Measurements from ENCODE around the gene HERC2. TPM values are rescaled to one million over a fixed set of nuclear protein-coding genes. Genes with fewer than 3 reads are reported as not detected.

The HERC2 gene
- total and polyA plus RNA-seq, 12 donors, result 24.9 to 63.0 (median 52.1) TPM

DNA sequence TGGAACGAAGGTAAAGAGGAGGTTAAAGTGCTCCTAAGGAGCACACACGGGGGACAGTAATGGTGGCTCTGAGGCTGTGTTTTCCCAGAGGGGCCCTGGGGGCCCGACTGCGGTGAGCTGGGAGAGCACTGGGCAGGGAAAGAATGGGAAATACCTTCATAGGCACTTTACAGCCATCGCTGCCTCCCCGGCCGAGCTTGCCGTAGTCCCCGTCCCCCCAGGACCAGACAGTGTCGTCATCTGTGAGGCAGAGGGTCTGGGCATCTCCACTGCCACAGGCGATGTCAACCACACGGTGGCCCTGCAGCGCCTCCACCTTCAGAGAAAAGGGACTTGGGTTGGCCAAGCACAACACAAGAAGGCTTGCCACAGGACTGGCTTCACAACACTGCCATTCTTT, 190.0 kb downstream of the HERC2 start:
- peak in 1 of 7 donors; percentile 46 for DNase-seq
- no peaks in the 10 kb centered on the region for H3K9me3 ChIP-seq (replicated peaks in 1 of 3)
- TF ChIP-seq POLR2A (IDR thresholded peaks at IDR 0.05), result no peak
- TF ChIP-seq, protein P1, sequence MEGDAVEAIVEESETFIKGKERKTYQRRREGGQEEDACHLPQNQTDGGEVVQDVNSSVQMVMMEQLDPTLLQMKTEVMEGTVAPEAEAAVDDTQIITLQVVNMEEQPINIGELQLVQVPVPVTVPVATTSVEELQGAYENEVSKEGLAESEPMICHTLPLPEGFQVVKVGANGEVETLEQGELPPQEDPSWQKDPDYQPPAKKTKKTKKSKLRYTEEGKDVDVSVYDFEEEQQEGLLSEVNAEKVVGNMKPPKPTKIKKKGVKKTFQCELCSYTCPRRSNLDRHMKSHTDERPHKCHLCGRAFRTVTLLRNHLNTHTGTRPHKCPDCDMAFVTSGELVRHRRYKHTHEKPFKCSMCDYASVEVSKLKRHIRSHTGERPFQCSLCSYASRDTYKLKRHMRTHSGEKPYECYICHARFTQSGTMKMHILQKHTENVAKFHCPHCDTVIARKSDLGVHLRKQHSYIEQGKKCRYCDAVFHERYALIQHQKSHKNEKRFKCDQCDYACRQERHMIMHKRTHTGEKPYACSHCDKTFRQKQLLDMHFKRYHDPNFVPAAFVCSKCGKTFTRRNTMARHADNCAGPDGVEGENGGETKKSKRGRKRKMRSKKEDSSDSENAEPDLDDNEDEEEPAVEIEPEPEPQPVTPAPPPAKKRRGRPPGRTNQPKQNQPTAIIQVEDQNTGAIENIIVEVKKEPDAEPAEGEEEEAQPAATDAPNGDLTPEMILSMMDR (IDR thresholded peaks at IDR 0.05), result no peak
- H3K36me3 ChIP-seq (replicated peaks in 1 of 2), result peaks cover 0 to 28% of the 10 kb centered on the region in 2 donors
- no peak overlapping the region for H3K4me3 ChIP-seq
- no peak overlapping the region for H3K27ac ChIP-seq
- intact Hi-C loops (cut with DNase I), result no loop called here
- 88 to 90% (median 89%) methylated on average over 13 of the region's 13 CpGs for WGBS, 4 donors
- H3K4me1 ChIP-seq (replicated peaks in 1 of 2), result peaks cover 10 to 18% of the 10 kb centered on the region in 2 donors
- H3K27me3 ChIP-seq, result no peaks in the 10 kb centered on the region

DNA sequence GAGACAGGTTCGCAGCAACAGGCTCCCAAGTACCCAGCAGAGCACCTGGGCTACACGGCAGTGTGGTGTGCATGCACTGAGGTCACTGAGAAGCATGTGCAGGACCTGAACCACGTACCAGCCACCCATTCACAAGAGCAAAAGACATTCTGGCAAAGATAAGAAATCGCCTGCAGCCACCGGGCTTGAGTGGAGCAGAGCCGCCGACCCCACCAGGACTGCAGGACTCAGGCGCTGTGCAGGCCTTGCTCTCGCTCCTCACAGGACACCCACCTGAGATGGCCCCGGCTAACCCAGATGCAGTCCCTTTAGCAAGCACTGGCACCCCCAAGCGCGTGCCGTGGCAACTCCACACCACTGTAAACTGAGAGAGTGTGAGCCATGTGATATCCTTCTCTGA, 190.6 kb downstream of the HERC2 start:
- no peak overlapping the region for H3K27ac ChIP-seq
- peaks cover 0 to 28% of the 10 kb centered on the region in 2 donors for H3K36me3 ChIP-seq (replicated peaks in 1 of 2)
- TF ChIP-seq POLR2A (IDR thresholded peaks at IDR 0.05), result no peak
- TF ChIP-seq, protein P1 (IDR thresholded peaks at IDR 0.05), result no peak
- no peak overlapping the region for H3K4me3 ChIP-seq
- DNase-seq, result peak in 1 of 7 donors; percentile 46
- intact Hi-C loops (cut with DNase I), result no loop called here
- no peaks in the 10 kb centered on the region for H3K27me3 ChIP-seq
- no peaks in the 10 kb centered on the region for H3K9me3 ChIP-seq (replicated peaks in 1 of 3)
- H3K4me1 ChIP-seq (replicated peaks in 1 of 2), result peaks cover 10 to 18% of the 10 kb centered on the region in 2 donors
- WGBS, 4 donors, result 80 to 98% (median 95%) methylated on average over 1 to 13 of the region's 13 CpGs

DNA sequence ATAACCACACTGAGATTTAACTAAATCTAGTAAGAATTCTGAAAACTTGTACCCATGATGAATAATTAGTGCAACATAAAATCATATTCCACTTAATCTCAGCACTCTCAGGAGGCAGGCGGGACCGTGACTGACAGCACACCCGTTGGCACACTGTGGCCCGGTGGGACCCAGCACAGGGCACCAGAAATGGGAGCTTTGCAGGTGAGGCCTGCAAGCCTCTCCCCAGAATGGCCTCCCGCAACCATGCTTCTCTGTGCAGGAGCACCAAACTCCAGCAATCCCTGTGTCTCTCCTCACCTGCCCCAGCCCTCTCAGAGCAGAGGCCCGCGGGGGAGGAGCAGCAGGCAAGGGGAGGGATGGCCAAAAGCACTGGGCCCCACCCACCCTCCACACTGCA, 191.3 kb downstream of the HERC2 start:
- no peak for DNase-seq
- 93 to 98% (median 97%) methylated on average over 5 to 7 of the region's 7 CpGs for WGBS, 4 donors
- TF ChIP-seq POLR2A (IDR thresholded peaks at IDR 0.05), result no peak
- TF ChIP-seq, protein P1 (IDR thresholded peaks at IDR 0.05), result no peak

DNA sequence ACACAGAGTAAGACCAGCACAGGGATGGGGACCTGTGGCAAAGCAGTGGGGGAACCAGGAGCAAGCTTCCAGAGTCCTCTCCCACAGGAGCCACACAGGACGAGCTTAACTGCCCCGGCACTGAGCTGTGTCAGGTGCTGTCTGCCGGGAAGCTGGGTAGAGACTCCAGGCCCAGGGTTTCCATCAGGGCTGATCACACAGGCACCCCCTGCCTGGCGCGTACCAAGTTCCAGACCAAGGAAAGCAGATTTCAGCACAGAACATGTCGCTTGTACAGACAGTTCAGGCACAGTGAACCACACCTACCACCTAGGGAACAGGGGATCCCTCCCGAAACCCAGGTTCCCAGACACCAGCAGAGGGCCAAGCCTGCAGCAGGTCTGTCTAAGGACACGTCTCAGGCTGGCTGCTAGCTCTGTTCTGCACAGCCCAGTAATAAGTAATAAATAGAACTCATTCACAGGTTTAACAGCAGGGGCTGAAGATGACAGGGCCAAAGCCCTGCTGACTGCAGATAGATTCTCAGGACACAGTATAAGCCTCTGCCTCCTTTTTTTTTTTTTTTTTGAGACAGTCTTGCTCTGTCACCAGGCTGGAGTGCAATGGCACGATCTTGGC, 192.6 kb downstream of the HERC2 start:
- 86 to 96% (median 95%) methylated on average over 2 to 9 of the region's 9 CpGs for WGBS, 4 donors
- Histone ChIP-seq H3K36me3 (replicated peaks in 1 of 2) (peaks cover 0 to 34% of the 10 kb centered on the region in 2 donors), H3K27me3 (no peaks in the 10 kb centered on the region), H3K4me1 (replicated peaks in 1 of 2) (peaks cover 10 to 18% of the 10 kb centered on the region in 2 donors), H3K27ac (no peak overlapping the region), H3K4me3 (no peak overlapping the region), H3K9me3 (replicated peaks in 1 of 3) (no peaks in the 10 kb centered on the region)
- DNase-seq, result no peak
- no peak for TF ChIP-seq POLR2A (IDR thresholded peaks at IDR 0.05)
- TF ChIP-seq, protein P1 (IDR thresholded peaks at IDR 0.05), result no peak
- intact Hi-C loops (cut with DNase I), result no loop called here

More for the DNA sequence above, 191.3 kb downstream of the HERC2 start:
- no peaks in the 10 kb centered on the region for H3K9me3 ChIP-seq (replicated peaks in 1 of 3)
- peaks cover 10 to 18% of the 10 kb centered on the region in 2 donors for H3K4me1 ChIP-seq (replicated peaks in 1 of 2)
- H3K4me3 ChIP-seq, result no peak overlapping the region
- intact Hi-C loops (cut with DNase I), result no loop called here
- H3K27me3 ChIP-seq, result no peaks in the 10 kb centered on the region
- H3K27ac ChIP-seq, result no peak overlapping the region
- peaks cover 0 to 28% of the 10 kb centered on the region in 2 donors for H3K36me3 ChIP-seq (replicated peaks in 1 of 2)
